ENCODE measurements around the gene TIGD3. TPM values are rescaled to one million over a fixed set of nuclear protein-coding genes. Genes with fewer than 3 reads are reported as not detected.

Gene TIGD3, protein sequence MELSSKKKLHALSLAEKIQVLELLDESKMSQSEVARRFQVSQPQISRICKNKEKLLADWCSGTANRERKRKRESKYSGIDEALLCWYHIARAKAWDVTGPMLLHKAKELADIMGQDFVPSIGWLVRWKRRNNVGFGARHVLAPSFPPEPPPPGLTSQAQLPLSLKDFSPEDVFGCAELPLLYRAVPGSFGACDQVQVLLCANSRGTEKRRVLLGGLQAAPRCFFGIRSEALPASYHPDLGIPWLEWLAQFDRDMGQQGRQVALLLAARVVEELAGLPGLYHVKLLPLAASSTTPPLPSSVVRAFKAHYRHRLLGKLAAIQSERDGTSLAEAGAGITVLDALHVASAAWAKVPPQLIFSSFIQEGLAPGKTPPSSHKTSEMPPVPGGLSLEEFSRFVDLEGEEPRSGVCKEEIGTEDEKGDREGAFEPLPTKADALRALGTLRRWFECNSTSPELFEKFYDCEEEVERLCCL
- polyA plus RNA-seq (ENCODE audit: insufficient read length in 3 of 3), result under 1 TPM; 0.62 to 0.69 (median 0.64) TPM

DNA sequence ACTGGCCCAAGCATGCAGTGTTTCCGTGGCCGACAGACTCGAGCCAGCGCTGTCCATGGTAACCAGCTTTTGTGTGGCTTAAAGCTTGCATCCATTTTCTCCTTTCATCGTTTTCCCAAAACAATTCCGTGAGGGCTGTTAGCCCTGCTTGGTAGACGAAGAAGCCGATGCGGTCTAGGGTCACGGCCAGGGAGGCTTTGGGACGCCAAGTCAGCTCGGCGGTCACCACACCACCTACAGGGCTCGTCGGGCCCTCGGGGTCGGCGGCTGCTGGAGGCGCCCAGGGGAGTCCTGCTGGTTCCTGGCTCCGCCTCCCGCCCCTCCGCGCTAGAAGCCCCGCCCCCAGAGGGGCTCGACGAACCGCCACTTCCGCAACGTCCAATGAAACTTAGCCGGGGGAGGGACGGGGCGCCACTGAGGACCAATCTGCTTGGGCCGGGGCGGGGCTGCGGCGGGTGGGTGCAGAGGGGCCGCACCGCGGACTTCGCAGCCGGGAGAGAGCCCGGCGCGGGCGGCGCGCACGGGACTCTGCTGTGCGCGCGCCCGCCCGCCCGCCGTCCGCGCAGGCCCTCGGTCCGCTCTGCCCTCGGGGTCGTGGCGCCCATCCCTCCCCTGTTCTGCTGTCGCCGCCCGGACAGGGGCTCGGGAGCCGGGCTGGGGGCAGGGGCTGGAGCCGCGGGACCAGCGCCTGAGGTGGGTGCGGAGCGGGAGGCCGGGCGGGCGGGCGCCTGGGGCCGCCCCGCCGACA is at the start of gene TIGD3:
TIGD3 (plus strand) TSS at position 487 of the 748 bp plus-strand sequence. CDS start 1,058 bp downstream, outside the sequence.
- DNase-seq (ENCODE audit: low read depth in 3 of 3, low spot score in 2 of 3), result peak; percentile 89 to 95 (median 91)

DNA sequence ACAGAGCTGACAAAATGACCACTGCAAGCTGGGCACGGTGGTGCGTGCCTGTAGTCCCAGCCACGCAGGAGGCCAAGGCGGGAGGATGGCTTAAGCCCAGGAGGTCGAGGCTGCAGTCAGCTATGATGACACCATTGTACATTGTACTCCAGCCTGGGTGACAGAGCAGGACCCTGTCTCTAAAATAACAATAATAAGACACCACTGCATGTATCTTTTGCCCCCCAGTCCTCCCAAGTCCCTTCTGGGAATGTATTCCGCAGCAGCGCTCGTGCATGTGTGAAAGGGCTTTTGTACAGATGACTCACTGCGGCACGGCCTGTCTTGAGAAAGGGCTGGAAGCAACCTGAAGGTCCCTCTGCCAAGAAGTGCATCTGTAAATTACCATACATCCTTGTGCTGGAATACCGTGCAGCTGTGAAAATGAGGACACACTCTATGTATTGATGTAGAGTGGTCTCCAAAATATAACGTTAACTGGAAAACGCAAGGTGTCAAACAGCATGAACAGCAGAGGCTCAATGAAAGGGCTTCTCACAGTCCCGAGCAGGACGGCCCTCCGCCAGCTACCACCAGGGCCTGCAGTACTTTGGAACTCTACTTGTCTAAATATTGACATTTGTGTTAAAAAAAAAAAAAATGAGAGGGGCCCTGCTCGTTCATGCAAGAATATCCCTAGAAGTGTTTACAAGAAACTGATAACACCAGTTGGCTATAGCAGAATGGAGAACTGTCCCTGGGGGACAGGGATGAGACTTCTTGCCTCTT is 48.9 kb upstream of the TIGD3 start:
- DNase-seq (ENCODE audit: low read depth in 3 of 3, low spot score in 2 of 3), result no peak

DNA sequence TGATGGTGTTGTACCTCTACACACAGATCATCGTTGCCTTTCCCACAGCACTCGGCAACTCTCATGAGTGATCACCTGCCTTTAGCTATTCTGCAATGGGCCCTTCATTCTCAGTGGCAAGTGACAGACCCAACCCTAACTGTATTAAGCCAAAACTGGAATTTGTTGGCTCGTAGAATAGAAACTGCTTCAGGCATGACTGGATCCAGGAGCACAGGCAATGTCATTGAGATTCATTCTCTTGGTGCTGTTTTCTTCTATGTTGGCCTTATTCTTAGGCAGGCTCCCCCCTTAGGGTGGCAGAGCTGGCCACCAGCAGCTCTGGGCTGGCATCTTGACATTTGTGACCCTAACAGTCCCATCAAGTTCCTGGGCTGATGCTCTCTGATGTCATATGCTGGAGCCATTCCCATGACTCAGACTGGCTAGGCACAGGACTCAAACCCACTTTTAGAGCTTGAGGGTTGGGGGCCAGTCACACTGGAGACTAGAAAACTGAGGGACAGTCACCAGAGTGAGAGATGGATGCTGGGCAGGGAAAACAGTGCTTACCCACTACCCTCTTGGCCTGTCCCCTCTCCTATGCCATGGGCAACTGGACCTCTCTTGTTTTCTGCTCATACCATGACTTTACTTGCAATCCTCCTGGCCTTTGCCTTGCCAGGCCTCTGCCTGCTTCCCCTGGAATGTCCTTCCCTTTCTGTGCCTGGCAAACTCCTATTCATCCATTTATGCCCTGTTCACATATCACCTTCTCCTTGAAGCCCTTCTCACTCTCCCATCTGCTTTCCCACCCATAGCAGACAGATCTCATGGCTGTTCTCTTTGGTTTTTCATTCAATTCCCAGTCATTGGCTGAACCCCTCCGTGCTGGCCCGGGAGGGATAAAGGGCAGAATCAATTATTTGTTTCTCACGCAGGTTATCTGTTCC is 47.0 kb upstream of the TIGD3 start:
- DNase-seq (ENCODE audit: low read depth in 3 of 3, low spot score in 2 of 3), result no peak

DNA sequence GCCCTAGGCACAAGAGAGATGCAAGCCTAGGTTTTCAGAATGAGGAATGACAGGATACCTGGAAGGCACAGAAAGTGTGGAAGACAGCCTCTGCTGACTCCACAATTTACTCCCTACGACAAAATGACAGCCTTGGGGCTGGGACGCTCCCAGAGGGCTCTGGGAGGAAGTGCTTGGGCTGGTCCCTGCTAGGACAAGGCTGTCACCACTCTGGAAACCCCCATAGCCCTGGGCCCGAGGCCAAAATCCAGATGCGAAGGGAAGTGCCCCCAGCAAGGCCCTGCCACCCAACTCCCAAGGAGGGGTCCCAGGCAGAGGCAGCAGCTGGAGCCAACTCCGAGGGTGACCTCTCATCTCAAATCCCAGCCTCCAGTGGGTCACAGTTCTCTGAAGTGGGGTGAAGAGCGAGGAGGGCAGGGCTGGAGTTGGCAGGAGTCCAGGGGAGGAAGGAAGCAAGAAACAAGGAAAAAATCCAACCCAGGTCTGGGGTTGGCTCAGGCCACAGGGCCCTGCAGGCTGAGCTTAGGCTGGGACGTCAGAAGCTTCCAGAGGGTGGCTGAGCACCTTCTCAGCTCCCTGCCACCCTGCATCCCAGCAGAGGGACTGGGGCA is 46.2 kb upstream of the TIGD3 start:
- DNase-seq (ENCODE audit: low read depth in 3 of 3, low spot score in 2 of 3), result no peak

DNA sequence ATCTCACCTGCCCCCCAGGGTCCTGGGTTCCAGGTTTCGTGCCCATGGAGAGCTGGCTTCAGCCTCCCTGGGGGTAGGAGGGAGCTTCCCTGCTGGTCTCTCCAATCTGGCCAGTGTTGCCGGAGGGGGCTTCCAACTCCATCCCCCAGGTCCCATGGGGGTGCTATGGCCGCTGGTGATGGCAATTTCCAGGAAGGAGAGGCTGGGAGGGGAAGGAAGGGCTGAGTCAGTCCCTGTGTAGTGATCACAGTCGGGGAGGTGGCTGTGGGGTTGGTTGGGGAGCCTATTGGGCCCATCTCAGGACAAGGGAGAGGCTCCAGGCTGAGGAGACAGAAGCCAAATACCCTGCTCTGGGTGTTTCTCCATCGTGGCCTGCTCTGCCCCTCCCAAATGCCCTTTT is 45.5 kb upstream of the TIGD3 start:
- DNase-seq (ENCODE audit: low read depth in 3 of 3, low spot score in 2 of 3), result no peak

DNA sequence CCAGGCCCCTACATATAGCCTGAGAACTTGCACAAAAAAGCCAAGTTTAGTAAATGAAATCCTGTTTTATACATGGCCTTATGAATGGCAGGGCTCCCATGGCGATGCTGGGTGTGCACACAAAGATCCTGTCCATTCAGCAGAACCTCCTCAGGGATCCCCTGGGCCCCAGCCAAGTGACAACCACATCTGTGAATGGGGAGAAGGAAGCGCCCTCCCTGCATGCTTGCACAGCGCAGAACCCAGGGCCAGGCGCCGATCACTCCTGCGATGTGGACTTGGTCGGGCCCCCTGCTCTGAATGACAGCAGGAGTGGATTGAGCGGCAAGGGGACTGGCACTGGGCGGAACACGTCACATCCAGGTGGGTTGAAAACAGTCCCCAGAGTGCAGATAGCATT is 44.3 kb upstream of the TIGD3 start:
- no peak for DNase-seq (ENCODE audit: low read depth in 3 of 3, low spot score in 2 of 3)

DNA sequence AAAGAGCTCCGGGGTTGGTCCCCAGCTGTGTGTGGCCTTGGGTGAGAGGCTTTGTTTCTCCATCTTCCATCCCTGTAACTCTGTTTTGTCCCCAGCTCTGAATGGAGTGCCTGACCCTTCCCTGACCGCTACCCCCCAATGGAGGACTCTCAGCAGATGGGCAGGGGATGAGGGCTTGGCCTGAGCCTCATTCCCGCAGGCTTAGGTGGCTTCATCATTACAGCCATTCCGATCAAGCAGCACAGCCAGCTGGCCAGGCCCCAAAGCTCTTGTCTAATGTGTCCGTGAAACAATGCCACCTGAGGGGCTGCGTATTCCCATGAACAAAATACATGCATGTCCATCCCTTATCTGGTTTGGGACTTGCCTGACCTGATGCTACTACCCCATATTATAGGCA is 43.8 kb upstream of the TIGD3 start:
- DNase-seq (ENCODE audit: low read depth in 3 of 3, low spot score in 2 of 3), result no peak

DNA sequence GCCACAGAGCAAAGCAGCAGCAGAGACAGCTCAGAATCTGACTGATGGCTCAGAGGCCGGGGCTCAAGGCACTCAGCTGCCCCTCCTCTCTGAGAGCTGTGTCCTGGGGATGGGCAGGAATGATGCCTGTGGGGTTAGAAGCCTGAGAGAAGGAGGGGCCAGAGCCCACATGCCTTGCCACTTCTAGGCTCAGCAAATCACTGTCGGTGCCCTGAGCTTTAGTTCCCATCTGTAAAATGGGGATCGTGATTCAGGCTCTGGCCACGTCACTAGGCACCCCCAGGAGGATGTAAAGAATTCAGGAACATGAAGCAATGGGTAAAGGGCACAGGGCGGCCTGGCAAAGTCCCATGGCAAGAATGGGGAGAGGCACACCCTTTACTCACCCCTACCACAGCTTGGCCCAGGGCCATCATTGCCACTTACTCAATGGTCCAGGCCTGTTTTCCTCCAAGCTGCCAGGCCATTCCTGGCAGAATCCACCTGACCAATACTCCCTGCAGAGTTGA is 43.3 kb upstream of the TIGD3 start:
- no peak for DNase-seq (ENCODE audit: low read depth in 3 of 3, low spot score in 2 of 3)

DNA sequence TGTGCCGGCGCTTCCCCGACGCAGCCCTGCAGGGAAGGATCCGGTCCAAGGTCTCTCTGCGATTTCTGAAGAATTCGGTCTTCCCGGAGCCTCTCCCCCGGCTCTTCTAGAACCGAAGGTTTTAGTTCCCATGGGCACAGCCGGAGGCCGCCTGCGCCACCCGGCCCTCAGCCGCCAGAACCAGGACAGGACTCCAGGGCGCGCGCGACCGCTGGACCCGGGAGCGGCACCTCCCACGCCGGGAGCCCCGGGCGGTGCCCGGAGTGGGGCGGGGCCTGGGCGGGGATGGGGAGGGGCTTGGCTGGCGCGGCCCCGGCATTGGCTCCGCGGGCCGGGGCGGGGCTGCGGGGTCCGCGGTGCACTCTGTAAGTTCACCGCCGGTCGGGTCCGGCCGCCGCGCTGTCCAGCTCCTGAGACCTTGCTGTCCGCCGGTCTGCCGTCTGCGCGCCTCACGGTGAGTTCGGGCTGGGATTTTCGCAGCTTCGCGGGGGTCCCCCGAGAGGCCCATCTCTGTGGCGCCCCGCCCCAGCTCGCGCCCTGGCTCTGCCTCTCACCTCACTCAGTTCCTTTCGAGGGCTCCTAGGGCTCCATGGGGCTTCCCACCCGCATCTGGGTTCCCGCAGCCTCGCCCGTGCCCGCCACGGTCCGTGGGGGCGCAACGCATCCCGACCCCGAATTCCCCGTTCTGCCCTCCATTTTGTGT is 39.9 kb upstream of the TIGD3 start, which contains the start of gene CDC42EP2:
CDC42EP2 (plus strand) TSS at position 366 of the 703 bp plus-strand sequence. CDS start 6,033 bp downstream, outside the sequence.
- DNase-seq (ENCODE audit: low read depth in 3 of 3, low spot score in 2 of 3), result no peak

DNA sequence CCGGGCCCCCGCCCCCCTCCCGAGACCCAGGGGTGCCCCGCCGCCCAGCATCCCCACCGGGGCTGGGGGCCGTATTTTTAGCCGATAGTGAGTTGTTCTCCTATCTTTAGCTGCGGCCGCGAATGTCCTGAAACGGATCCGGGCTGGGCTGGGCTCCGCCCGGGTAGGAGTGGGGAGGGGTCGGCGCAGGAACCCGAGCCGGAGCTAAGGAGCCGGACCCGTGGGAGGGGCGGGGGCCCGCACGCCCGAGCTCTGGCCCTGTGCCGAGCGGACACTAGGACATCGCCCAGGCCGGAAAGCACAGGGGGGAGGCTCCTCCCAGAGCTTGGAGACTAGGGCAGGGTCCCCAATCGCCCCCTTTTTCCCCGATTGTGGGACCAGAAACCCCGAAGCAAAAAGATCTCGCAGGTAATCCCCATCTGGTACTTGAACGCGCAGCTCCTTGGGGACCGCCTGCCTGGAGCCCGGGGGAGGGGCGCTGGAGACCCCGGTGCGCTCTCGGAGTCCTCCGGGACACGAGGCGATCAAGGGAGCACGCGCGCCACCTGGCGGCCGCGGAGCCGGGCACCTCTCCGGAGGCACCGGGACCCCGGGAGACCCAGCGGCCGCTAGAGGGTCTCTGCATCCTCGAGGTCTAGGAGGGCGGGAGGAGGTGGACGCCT is 39.2 kb upstream of the TIGD3 start:
- DNase-seq (ENCODE audit: low read depth in 3 of 3, low spot score in 2 of 3), result no peak

DNA sequence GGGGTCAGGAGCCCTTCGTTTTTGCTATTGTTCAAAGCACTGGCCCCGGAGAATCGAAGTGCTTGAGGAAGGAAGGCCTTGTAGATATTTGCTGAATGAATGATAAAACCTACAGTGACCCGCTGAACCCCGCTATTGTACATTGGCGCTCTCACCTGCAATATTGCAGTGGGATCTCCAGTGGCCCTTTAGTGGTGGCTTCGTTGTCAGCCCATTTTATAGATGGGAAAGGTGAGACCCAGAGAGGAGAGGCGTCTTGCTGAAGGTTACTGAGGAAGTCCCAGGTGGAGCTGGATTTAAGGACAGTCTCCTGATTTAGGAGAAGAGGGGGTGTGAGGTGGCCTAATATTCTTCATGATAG is 38.7 kb upstream of the TIGD3 start:
- no peak for DNase-seq (ENCODE audit: low read depth in 3 of 3, low spot score in 2 of 3)

DNA sequence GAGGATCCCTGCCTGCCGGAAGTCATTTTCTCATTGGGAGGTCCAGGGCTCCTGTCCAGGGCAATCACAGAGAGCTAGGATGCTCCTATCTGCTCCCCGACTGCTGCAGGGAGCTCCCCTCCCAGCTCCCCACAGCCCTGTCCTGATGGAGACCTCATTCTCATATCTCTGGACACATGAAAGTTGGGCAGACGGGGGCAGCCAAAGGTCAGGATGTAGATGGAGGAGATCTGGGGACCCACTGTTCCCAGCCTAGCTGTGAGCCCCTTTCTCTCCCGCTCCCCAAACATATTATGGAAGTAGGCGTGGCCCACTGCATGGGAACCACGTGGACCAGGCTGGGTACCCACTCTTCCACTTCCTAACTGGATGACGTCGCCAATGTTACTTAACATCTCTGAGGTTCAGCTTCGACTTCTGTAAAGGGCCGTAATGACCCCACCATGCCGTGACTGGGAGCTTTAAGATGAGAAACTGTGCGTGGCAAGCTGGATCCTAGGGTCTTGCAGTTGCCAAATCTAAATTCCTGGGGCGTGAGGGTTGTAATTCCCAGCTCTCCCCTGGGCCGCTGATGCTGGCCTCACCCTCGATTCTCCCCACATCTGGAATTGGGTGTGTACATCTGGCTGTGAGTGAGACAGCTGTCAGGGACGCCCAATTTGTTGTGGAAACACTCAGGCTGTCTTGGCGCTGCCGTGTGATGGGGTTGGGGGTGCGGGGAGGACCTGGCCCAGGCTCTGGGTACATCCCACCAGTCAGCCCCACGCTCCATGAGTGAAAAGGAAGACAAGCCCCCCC is 38.1 kb upstream of the TIGD3 start:
- DNase-seq (ENCODE audit: low read depth in 3 of 3, low spot score in 2 of 3), result no peak

DNA sequence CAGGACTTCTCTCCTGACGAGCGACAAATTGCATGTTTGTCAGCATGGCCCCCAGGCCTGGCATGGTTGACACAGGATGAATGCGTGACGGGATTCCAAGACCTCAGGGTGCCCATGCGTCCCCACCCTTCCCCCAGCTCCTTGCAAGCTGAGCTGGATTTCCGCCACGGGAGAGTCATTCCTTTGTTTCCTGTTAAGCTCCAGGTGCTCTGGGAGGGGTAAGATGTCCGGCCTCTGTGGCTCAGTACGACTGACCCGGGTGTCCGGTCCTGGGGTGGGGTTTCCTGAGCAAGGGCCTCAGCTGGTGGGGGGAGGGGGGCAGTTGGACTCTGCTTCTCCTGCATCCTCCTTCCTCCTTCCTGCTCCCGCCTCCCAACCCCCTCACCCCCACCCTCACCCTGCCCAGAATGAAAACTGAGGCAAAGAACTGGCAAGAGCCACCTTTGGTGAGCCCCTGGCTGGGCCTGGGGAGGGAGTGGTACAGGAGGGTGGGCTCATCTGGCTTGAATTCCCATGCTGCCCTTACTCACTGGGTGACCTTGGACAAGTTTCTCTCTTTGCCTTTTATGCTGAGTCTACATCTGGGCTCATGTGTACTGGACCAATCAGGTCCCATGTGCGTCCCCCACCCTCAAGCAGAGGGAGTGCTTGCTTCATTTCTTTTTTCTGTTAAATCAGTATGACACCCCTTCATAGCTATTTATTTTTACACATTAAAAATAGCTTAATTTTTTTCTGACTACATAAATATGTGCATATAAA is 37.3 kb upstream of the TIGD3 start:
- no peak for DNase-seq (ENCODE audit: low read depth in 3 of 3, low spot score in 2 of 3)

DNA sequence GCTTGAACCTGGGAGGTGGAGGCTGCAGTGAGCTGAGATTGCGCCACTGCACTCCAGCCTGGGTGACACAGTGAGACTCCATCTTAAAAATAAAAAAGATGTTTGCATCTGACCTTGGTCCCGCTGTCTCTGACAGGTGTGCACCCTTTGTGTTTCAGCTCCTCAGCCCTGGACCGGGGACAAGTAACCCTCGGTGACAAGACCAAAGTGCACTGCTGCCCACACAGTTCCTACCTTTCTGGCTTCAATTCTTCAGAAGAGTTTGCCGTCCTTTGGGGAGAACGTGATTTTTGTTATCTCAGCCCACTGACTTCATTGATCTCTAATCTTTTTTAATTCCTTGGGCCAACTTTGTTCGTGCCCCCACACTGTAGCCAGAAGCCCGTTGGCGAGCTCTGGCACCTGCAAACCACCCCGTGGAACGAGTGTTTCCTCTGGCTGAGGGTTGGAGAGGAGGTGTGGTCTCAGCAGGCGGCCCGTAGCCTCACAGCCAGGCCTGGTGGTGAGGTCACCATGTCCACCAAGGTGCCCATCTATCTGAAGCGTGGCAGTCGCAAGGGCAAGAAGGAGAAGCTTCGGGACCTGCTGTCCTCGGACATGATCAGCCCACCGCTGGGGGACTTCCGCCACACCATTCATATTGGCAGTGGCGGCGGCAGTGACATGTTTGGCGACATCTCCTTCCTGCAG is 34.0 kb upstream of the TIGD3 start:
- DNase-seq (ENCODE audit: low read depth in 3 of 3, low spot score in 2 of 3), result no peak

DNA sequence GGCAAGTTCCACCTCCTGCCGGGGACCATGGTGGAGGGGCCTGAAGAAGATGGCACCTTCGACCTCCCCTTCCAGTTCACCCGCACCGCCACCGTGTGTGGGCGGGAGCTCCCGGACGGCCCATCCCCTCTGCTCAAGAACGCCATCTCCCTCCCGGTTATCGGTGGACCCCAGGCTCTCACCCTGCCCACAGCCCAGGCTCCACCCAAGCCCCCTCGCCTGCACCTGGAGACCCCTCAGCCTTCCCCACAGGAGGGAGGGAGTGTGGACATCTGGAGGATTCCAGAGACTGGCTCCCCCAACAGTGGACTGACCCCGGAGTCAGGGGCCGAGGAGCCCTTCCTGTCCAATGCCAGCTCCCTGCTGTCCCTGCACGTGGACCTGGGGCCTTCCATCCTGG is 33.5 kb upstream of the TIGD3 start:
- DNase-seq (ENCODE audit: low read depth in 3 of 3, low spot score in 2 of 3), result no peak
